Hepatocyte (in vitro differentiated cells): ENCODE data around the gene ELSPBP1. TPM values are rescaled to one million over a fixed set of nuclear protein-coding genes. Genes with fewer than 3 reads are reported as not detected.

Experiments
- DNase-seq: peaks from one replicate; pipeline ENCODE4 v3.0.0-alpha.2; 2016; ENCODE audit warnings: low spot score
- H2AFZ ChIP-seq: fragments of 200-600 bp; sonication (generic); 2 replicates; pipeline ENCODE4 v1.6.0; 2016; ENCODE audit warnings: antibody characterized with exemption, mild to moderate bottlenecking
- H3K27ac ChIP-seq: fragments of 200-600 bp; sonication (generic); 2 replicates; pipeline ENCODE4 v1.5.1; 2016; ENCODE audit warnings: mild to moderate bottlenecking
- H3K27me3 ChIP-seq: fragments of 200-600 bp; sonication (generic); 2 replicates; pipeline ENCODE4 v1.6.1; 2016
- H3K36me3 ChIP-seq: fragments of 200-600 bp; sonication (generic); replicated peaks from 2 replicates; pipeline ENCODE4 v1.5.1; 2016; ENCODE audit warnings: low read depth; ENCODE audit not compliant: insufficient read depth
- H3K4me1 ChIP-seq: fragments of 200-600 bp; sonication (generic); 2 replicates; pipeline ENCODE4 v1.5.1; 2016; ENCODE audit warnings: mild to moderate bottlenecking, moderate library complexity; ENCODE audit not compliant: insufficient read depth
- H3K4me2 ChIP-seq: fragments of 200-600 bp; sonication (generic); 2 replicates; pipeline ENCODE4 v1.6.0; 2016
- H3K4me3 ChIP-seq: fragments of 200-600 bp; sonication (generic); 2 replicates; pipeline ENCODE4 v1.5.1; 2016; ENCODE audit warnings: mild to moderate bottlenecking
- H3K79me2 ChIP-seq: fragments of 200-600 bp; sonication (generic); 2 replicates; pipeline ENCODE4 v1.6.0; 2017; ENCODE audit warnings: mild to moderate bottlenecking
- H3K9me2 ChIP-seq: fragments of 200-600 bp; sonication (generic); replicated peaks from 2 replicates; pipeline ENCODE4 v1.6.0; 2017; ENCODE audit warnings: mild to moderate bottlenecking; ENCODE audit not compliant: insufficient read depth
- H3K9me3 ChIP-seq: fragments of 200-600 bp; sonication (generic); 2 replicates; pipeline ENCODE4 v1.5.1; 2016; ENCODE audit warnings: low read depth, mild to moderate bottlenecking
- H4K20me1 ChIP-seq: fragments of 200-600 bp; sonication (generic); 2 replicates; pipeline ENCODE4 v1.6.0; 2016; ENCODE audit warnings: mild to moderate bottlenecking; ENCODE audit not compliant: insufficient read depth, poor library complexity, severe bottlenecking
- EZH2 ChIP-seq: fragments of 200-600 bp; sonication (generic); IDR thresholded peaks from 2 replicates; pipeline ENCODE4 v1.6.1; 2016; ENCODE audit warnings: antibody characterized with exemption, mild to moderate bottlenecking, borderline replicate concordance
- EZH2phosphoT487 ChIP-seq: fragments of 200-600 bp; sonication (generic); IDR thresholded peaks from one replicate; pipeline ENCODE4 v1.6.1; 2018; ENCODE audit warnings: antibody characterized with exemption, mild to moderate bottlenecking, low read depth, moderate library complexity; ENCODE audit not compliant: unreplicated experiment, severe bottlenecking
- WGBS: methylation state at CpG from one replicate; pipeline ENCODE4 v1.1.6; 2016; ENCODE audit warnings: low lambda C conversion rate; ENCODE audit errors: missing lambda C conversion rate; 5-methylcytosine and 5-hydroxymethylcytosine counted together
- polyA plus RNA-seq: library from polyadenylated mRNA; unstranded; fragments of >200 nt; fragmentation: Nextera tagmentation; extraction: Ambion mirVana; gene quantifications from 2 replicates; pipeline ENCODE4 v1.2.1, GENCODE V29; 2016
- total RNA-seq: library from RNA; depleted of rRNA; stranded (reverse); fragments of >200 nt; gene quantifications from 2 replicates; pipeline ENCODE4 v1.2.3, GENCODE V29; 2014
- TF ChIP-seq, protein P1 (sequence below): fragments of 200-600 bp; sonication (generic); IDR thresholded peaks from 2 replicates; pipeline ENCODE4 v1.5.1; 2016; ENCODE audit warnings: antibody characterized with exemption, mild to moderate bottlenecking; ENCODE audit not compliant: poor library complexity

The ELSPBP1 gene
- total and polyA plus RNA-seq, 2 experiments from 2014 or later: 0.28 to 1.0 TPM

- no peak for DNase-seq
- H3K4me3 ChIP-seq: no peak overlapping the region
- no peaks in the 10 kb centered on the region for H3K27me3 ChIP-seq
- H3K27ac ChIP-seq: no peak overlapping the region
- no peaks in the 10 kb centered on the region for H3K9me3 ChIP-seq
- WGBS: 83% methylated on average over 6 of the region's 6 CpGs
- no peaks in the 10 kb centered on the region for H4K20me1 ChIP-seq
- no peak overlapping the region for H3K4me2 ChIP-seq
- H3K4me1 ChIP-seq: no peaks in the 10 kb centered on the region
- TF ChIP-seq EZH2: no peak
- TF ChIP-seq EZH2phosphoT487: no peak
- TF ChIP-seq, protein P1, sequence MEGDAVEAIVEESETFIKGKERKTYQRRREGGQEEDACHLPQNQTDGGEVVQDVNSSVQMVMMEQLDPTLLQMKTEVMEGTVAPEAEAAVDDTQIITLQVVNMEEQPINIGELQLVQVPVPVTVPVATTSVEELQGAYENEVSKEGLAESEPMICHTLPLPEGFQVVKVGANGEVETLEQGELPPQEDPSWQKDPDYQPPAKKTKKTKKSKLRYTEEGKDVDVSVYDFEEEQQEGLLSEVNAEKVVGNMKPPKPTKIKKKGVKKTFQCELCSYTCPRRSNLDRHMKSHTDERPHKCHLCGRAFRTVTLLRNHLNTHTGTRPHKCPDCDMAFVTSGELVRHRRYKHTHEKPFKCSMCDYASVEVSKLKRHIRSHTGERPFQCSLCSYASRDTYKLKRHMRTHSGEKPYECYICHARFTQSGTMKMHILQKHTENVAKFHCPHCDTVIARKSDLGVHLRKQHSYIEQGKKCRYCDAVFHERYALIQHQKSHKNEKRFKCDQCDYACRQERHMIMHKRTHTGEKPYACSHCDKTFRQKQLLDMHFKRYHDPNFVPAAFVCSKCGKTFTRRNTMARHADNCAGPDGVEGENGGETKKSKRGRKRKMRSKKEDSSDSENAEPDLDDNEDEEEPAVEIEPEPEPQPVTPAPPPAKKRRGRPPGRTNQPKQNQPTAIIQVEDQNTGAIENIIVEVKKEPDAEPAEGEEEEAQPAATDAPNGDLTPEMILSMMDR: no peak
- no peaks in the 10 kb centered on the region for H3K9me2 ChIP-seq
- no peaks in the 10 kb centered on the region for H3K36me3 ChIP-seq
- no peaks in the 10 kb centered on the region for H3K79me2 ChIP-seq
- no peak overlapping the region for H2AFZ ChIP-seq
These were observed 12.3 kb downstream of the ELSPBP1 start for GRCh38 chr19:48006762-48007161.

DNA sequence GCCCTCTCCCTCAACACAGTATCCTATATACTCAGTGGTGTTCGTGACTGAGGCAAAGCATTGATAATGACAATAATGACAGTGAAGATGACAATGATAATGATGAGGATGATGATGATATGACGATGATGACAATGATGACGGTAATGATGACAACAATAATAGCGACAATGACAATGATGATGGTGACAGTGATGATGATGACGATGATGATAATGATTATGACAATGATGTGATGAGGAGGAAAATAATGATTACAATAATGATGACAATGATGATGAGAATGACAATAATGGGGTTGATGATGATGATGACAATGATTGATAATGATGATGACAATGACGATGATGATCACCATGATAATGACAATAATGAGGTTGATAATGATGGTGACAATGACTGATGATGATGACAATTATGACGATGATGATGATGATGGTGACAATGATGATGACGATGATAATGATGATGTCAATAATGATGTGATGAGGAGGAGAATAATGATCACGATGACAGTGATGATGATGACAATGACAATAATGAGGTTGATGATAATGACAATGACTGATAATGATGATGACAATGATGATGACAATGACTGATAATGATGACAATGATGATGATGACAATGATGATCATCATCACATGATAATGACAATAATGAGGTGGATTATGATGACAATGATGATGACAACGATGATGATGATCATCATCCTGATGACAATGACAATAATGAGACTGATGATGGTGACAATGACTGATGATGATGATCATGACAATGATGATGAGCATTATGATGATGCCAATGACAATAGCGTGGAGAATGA lies 16.7 kb downstream of the ELSPBP1 start:
- Histone ChIP-seq H3K4me3 (no peak overlapping the region), H3K4me2 (no peak overlapping the region), H3K9me3 (no peaks in the 10 kb centered on the region), H3K79me2 (no peaks in the 10 kb centered on the region), H3K9me2 (no peaks in the 10 kb centered on the region), H4K20me1 (no peaks in the 10 kb centered on the region), H3K4me1 (no peaks in the 10 kb centered on the region), H3K36me3 (no peaks in the 10 kb centered on the region), H3K27me3 (no peaks in the 10 kb centered on the region), H3K27ac (no peak overlapping the region), H2AFZ (no peak overlapping the region)
- 88% methylated on average over 11 of the region's 11 CpGs for WGBS
- no peak for DNase-seq
- TF ChIP-seq EZH2phosphoT487: no peak
- TF ChIP-seq, protein P1: no peak
- no peak for TF ChIP-seq EZH2

- Histone ChIP-seq H3K27ac (no peak overlapping the region), H4K20me1 (no peaks in the 10 kb centered on the region), H3K79me2 (no peaks in the 10 kb centered on the region), H3K9me2 (no peaks in the 10 kb centered on the region), H3K4me1 (no peaks in the 10 kb centered on the region), H3K9me3 (no peaks in the 10 kb centered on the region), H3K4me3 (no peak overlapping the region), H3K4me2 (no peak overlapping the region), H3K27me3 (no peaks in the 10 kb centered on the region), H2AFZ (no peak overlapping the region), H3K36me3 (no peaks in the 10 kb centered on the region)
- DNase-seq: no peak
- 98% methylated on average over 3 of the region's 3 CpGs for WGBS
- TF ChIP-seq EZH2phosphoT487 (no peak), EZH2 (no peak)
- TF ChIP-seq, protein P1: no peak
These were observed 26.3 kb downstream of the ELSPBP1 start for GRCh38 chr19:48020686-48021085.
